Effector memory CD8-positive, alpha-beta T cell (primary cell): ENCODE data around the gene SFT2D2.
A peak's percentile ranks its signal among the peaks of the same experiment; 100 is the strongest.

Source experiments
- ATAC-seq: fragments of 150-1000 bp; cut with Tn5 transposase; replicated peaks from 2 replicates; pipeline ENCODE4 v1.10.0; 2021; ENCODE audit warnings: mild to moderate bottlenecking, moderate library complexity
- DNase-seq, 3 experiments: peaks; one replicate each; pipeline ENCODE4 v3.0.0; 2021
- H3K27ac Mint-ChIP-seq, 2 donors: one replicate each; pipeline ENCODE4 v1.8.0; 2022; ENCODE audit warnings: mild to moderate bottlenecking in 2 of 2, mixed read lengths in 2 of 2, moderate library complexity in 2 of 2
- H3K27me3 Mint-ChIP-seq, 2 donors: one replicate each; pipeline ENCODE4 v1.8.0; 2022; ENCODE audit warnings: mixed read lengths in 2 of 2
- H3K36me3 Mint-ChIP-seq: one replicate; pipeline ENCODE4 v1.8.0; 2022; ENCODE audit warnings: mild to moderate bottlenecking, moderate library complexity, mixed read lengths; ENCODE audit not compliant: insufficient read depth
- H3K4me1 Mint-ChIP-seq, 2 donors: one replicate each; pipeline ENCODE4 v1.8.0; 2022; ENCODE audit warnings: low read depth in 2 of 2, mixed read lengths in 2 of 2
- H3K4me3 Mint-ChIP-seq, 2 donors: one replicate each; pipeline ENCODE4 v1.8.0; 2022; ENCODE audit warnings: mild to moderate bottlenecking in 2 of 2, mixed read lengths in 2 of 2, moderate library complexity in 2 of 2
- H3K9me3 Mint-ChIP-seq, 2 donors: one replicate each; pipeline ENCODE4 v1.8.0; 2022; ENCODE audit warnings: mixed read lengths in 2 of 2

SFT2D2 gene

GRCh38 chr1:168260393-168260792 is 34.6 kb downstream of the SFT2D2 start:
- H3K4me1 Mint-ChIP-seq, result peaks cover 21% of the 10 kb centered on the region in 2 donors
- H3K9me3 Mint-ChIP-seq, result no peaks in the 10 kb centered on the region
- H3K27ac Mint-ChIP-seq, result no peak overlapping the region
- H3K27me3 Mint-ChIP-seq, result no peaks in the 10 kb centered on the region
- no peak overlapping the region for H3K4me3 Mint-ChIP-seq
- ATAC-seq (no peak), DNase-seq (no peak)
- H3K36me3 Mint-ChIP-seq, result peaks cover 15% of the 10 kb centered on the region

- H3K27me3 Mint-ChIP-seq, result no peaks in the 10 kb centered on the region
- no peak overlapping the region for H3K4me3 Mint-ChIP-seq
- no peak for ATAC-seq
- H3K36me3 Mint-ChIP-seq, result peaks cover 14% of the 10 kb centered on the region
- no peak for DNase-seq
- no peaks in the 10 kb centered on the region for H3K9me3 Mint-ChIP-seq
- peaks cover 21% of the 10 kb centered on the region in 2 donors for H3K4me1 Mint-ChIP-seq
- peak overlapping the region in 1 of 2 donors; percentile 41 for H3K27ac Mint-ChIP-seq
Observed at GRCh38 chr1:168261390-168261789, 35.6 kb downstream of the SFT2D2 start.

- DNase-seq, result no peak
- Mint-ChIP-seq H3K36me3 (peaks cover 7% of the 10 kb centered on the region), H3K4me1 (peaks cover 20 to 21% of the 10 kb centered on the region in 2 donors), H3K4me3 (no peak overlapping the region), H3K9me3 (no peaks in the 10 kb centered on the region), H3K27me3 (no peaks in the 10 kb centered on the region), H3K27ac (no peak overlapping the region)
- no peak for ATAC-seq
Observed at GRCh38 chr1:168263130-168263529, 37.3 kb downstream of the SFT2D2 start.

GRCh38 chr1:168264296-168264695 is 38.5 kb downstream of the SFT2D2 start:
- DNase-seq (no peak), ATAC-seq (no peak)
- Mint-ChIP-seq H3K27ac (no peak overlapping the region), H3K4me1 (peaks cover 17% of the 10 kb centered on the region in 2 donors), H3K27me3 (no peaks in the 10 kb centered on the region), H3K4me3 (no peak overlapping the region), H3K9me3 (no peaks in the 10 kb centered on the region), H3K36me3 (peaks cover 7% of the 10 kb centered on the region)

GRCh38 chr1:168265596-168265995 is 39.8 kb downstream of the SFT2D2 start:
- no peaks in the 10 kb centered on the region for H3K27me3 Mint-ChIP-seq
- peaks cover 7 to 8% of the 10 kb centered on the region in 2 donors for H3K4me1 Mint-ChIP-seq
- no peak for DNase-seq
- ATAC-seq, result no peak
- no peak overlapping the region for H3K4me3 Mint-ChIP-seq
- peaks cover 7% of the 10 kb centered on the region for H3K36me3 Mint-ChIP-seq
- H3K9me3 Mint-ChIP-seq, result no peaks in the 10 kb centered on the region
- H3K27ac Mint-ChIP-seq, result no peak overlapping the region

GRCh38 chr1:168266644-168267186 is 40.9 kb downstream of the SFT2D2 start:
- no peak for ATAC-seq
- Mint-ChIP-seq H3K36me3 (peaks cover 7% of the 10 kb centered on the region), H3K4me3 (no peak overlapping the region), H3K4me1 (peaks cover 0 to 3% of the 10 kb centered on the region in 2 donors), H3K27ac (no peak overlapping the region), H3K9me3 (no peaks in the 10 kb centered on the region), H3K27me3 (no peaks in the 10 kb centered on the region)
- no peak for DNase-seq

GRCh38 chr1:168271636-168272035 is 45.8 kb downstream of the SFT2D2 start:
- no peak overlapping the region for H3K4me3 Mint-ChIP-seq
- no peak for ATAC-seq
- no peak for DNase-seq
- H3K9me3 Mint-ChIP-seq, result no peaks in the 10 kb centered on the region
- H3K4me1 Mint-ChIP-seq, result peaks cover 5 to 9% of the 10 kb centered on the region in 2 donors
- no peaks in the 10 kb centered on the region for H3K27me3 Mint-ChIP-seq
- H3K36me3 Mint-ChIP-seq, result no peaks in the 10 kb centered on the region
- no peak overlapping the region for H3K27ac Mint-ChIP-seq

- no peaks in the 10 kb centered on the region for H3K9me3 Mint-ChIP-seq
- DNase-seq, result no peak
- no peak overlapping the region for H3K27ac Mint-ChIP-seq
- peaks cover 5 to 9% of the 10 kb centered on the region in 2 donors for H3K4me1 Mint-ChIP-seq
- no peak for ATAC-seq
- no peaks in the 10 kb centered on the region for H3K27me3 Mint-ChIP-seq
- no peak overlapping the region for H3K4me3 Mint-ChIP-seq
- H3K36me3 Mint-ChIP-seq, result no peaks in the 10 kb centered on the region
Observed at GRCh38 chr1:168273575-168273974, 47.8 kb downstream of the SFT2D2 start.

GRCh38 chr1:168279253-168279652 is 53.4 kb downstream of the SFT2D2 start:
- DNase-seq, result no peak
- Mint-ChIP-seq H3K27ac (no peak overlapping the region), H3K4me3 (no peak overlapping the region), H3K4me1 (peaks cover 2 to 9% of the 10 kb centered on the region in 2 donors), H3K9me3 (no peaks in the 10 kb centered on the region), H3K27me3 (no peaks in the 10 kb centered on the region), H3K36me3 (no peaks in the 10 kb centered on the region)
- ATAC-seq, result no peak

GRCh38 chr1:168280296-168280927 is 54.6 kb downstream of the SFT2D2 start, which contains the start of gene TBX19:
Gene TBX19 (plus strand): TSS chr1:168280877. CDS start chr1:168281091, 214 bp downstream.
- ATAC-seq (no peak), DNase-seq (no peak)
- Mint-ChIP-seq H3K36me3 (no peaks in the 10 kb centered on the region), H3K27me3 (no peaks in the 10 kb centered on the region), H3K4me3 (no peak within 1 kb of the TSS), H3K9me3 (no peaks in the 10 kb centered on the region), H3K27ac (peak within 1 kb of the TSS in 1 of 2 donors; percentile 35), H3K4me1 (peaks cover 3 to 15% of the 10 kb centered on the region in 2 donors)

GRCh38 chr1:168281603-168282325 is 56.0 kb downstream of the SFT2D2 start:
- DNase-seq (no peak), ATAC-seq (no peak)
- H3K4me3 Mint-ChIP-seq, result no peak overlapping the region
- no peaks in the 10 kb centered on the region for H3K27me3 Mint-ChIP-seq
- H3K36me3 Mint-ChIP-seq, result no peaks in the 10 kb centered on the region
- peaks cover 11 to 23% of the 10 kb centered on the region in 2 donors for H3K4me1 Mint-ChIP-seq
- no peaks in the 10 kb centered on the region for H3K9me3 Mint-ChIP-seq
- H3K27ac Mint-ChIP-seq, result no peak overlapping the region

- H3K27ac Mint-ChIP-seq, result no peak overlapping the region
- H3K4me1 Mint-ChIP-seq, result peaks cover 12 to 24% of the 10 kb centered on the region in 2 donors
- no peak overlapping the region for H3K4me3 Mint-ChIP-seq
- no peak for DNase-seq
- no peaks in the 10 kb centered on the region for H3K36me3 Mint-ChIP-seq
- H3K9me3 Mint-ChIP-seq, result no peaks in the 10 kb centered on the region
- no peaks in the 10 kb centered on the region for H3K27me3 Mint-ChIP-seq
- no peak for ATAC-seq
Observed at GRCh38 chr1:168285521-168285790, 59.7 kb downstream of the SFT2D2 start.

- ATAC-seq, result no peak
- no peak overlapping the region for H3K27ac Mint-ChIP-seq
Observed at GRCh38 chr1:168285971-168286927, 60.4 kb downstream of the SFT2D2 start.

More at GRCh38 chr1:168285971-168286927, 60.4 kb downstream of the SFT2D2 start:
- no peak for DNase-seq
- Mint-ChIP-seq H3K9me3 (no peaks in the 10 kb centered on the region), H3K4me1 (peaks cover 12 to 24% of the 10 kb centered on the region in 2 donors), H3K4me3 (no peak overlapping the region), H3K27me3 (no peaks in the 10 kb centered on the region), H3K36me3 (no peaks in the 10 kb centered on the region)
